SKM-1 treated with dmso at 0.1 percent for 144 hours (cell line): ENCODE data around the gene ADAMTS12.
"Not testable (repeated sequence)": the region's sequence is repeated elsewhere in the genome, so short reads cannot be mapped to it uniquely, and the experiment has no call there.

ENCODE experiments used
- DNase-seq: peaks from one replicate; lab custom pipeline; 2025; ENCODE audit not compliant: unreplicated experiment; lab: John Stamatoyannopoulos, UW

ADAMTS12 gene

GRCh38 chr5:33903118-33903517, 11.3 kb upstream of the ADAMTS12 start:
- no peak for DNase-seq

- DNase-seq: no peak
These were observed 9.4 kb upstream of the ADAMTS12 start for GRCh38 chr5:33901156-33901555.

- no peak for DNase-seq
These were observed 2.8 kb upstream of the ADAMTS12 start for GRCh38 chr5:33894566-33894965.

GRCh38 chr5:33892620-33893137, 889 bp upstream of the ADAMTS12 start:
- DNase-seq: no peak

GRCh38 chr5:33891446-33891787, 373 bp downstream of the ADAMTS12 start:
- no peak for DNase-seq

- no peak for DNase-seq
These were observed 1.4 kb downstream of the ADAMTS12 start for GRCh38 chr5:33890131-33891032.

GRCh38 chr5:33888587-33888986, 3.2 kb downstream of the ADAMTS12 start:
- DNase-seq: no peak

GRCh38 chr5:33887268-33887667, 4.5 kb downstream of the ADAMTS12 start:
- no peak for DNase-seq

- DNase-seq: no peak
These were observed 5.5 kb downstream of the ADAMTS12 start for GRCh38 chr5:33886283-33886682.

- DNase-seq: no peak
These were observed 6.1 kb downstream of the ADAMTS12 start for GRCh38 chr5:33885679-33886078.

- DNase-seq: no peak
These were observed 8.3 kb downstream of the ADAMTS12 start for GRCh38 chr5:33883482-33883881.

- no peak for DNase-seq
These were observed 11.5 kb downstream of the ADAMTS12 start for GRCh38 chr5:33880319-33880718.

GRCh38 chr5:33877449-33877848, 14.3 kb downstream of the ADAMTS12 start:
- DNase-seq: no peak

GRCh38 chr5:33867241-33867640, 24.5 kb downstream of the ADAMTS12 start:
- DNase-seq: no peak

GRCh38 chr5:33859177-33859576, 32.6 kb downstream of the ADAMTS12 start:
- not testable (repeated sequence) for DNase-seq

- DNase-seq: no peak
These were observed 34.8 kb downstream of the ADAMTS12 start for GRCh38 chr5:33857037-33857436.

GRCh38 chr5:33855396-33855795, 36.4 kb downstream of the ADAMTS12 start:
- no peak for DNase-seq

GRCh38 chr5:33854733-33855151, 37.0 kb downstream of the ADAMTS12 start:
- DNase-seq: no peak

- no peak for DNase-seq
These were observed 39.0 kb downstream of the ADAMTS12 start for GRCh38 chr5:33852837-33853236.

GRCh38 chr5:33852319-33852718, 39.5 kb downstream of the ADAMTS12 start:
- no peak for DNase-seq

GRCh38 chr5:33850100-33850594, 41.6 kb downstream of the ADAMTS12 start:
- DNase-seq: peak; percentile 48

- peak; percentile 55 for DNase-seq
These were observed 43.2 kb downstream of the ADAMTS12 start for GRCh38 chr5:33848554-33848953.
